NOMO-1 treated with dmso at 0.1 percent for 144 hours (cell line): ENCODE measurements around the gene OR10C1.

Source experiments
- DNase-seq: peaks from one replicate; lab custom pipeline; 2025; ENCODE audit not compliant: unreplicated experiment; lab: John Stamatoyannopoulos, UW

Gene OR10C1

DNA sequence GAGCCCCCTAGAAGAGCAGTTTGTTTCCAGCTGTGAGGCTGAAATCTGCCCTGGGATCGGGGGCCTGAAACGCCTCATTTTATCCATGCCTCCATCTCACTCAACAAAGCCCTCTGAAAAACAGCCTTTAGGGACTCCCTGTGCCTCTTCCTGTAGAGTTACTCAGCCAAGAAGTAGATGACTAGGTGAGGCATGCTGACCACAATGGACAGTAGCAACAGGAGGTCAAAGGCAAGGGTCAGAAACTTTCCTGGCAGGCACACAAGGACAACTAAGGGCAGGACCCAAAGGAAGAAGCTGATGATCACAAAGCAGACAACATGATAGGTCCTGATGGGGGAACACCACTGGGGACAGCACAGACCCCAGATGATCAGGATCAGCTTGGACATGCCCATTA, 35.9 kb downstream of the OR10C1 start:
- DNase-seq = no peak

DNA sequence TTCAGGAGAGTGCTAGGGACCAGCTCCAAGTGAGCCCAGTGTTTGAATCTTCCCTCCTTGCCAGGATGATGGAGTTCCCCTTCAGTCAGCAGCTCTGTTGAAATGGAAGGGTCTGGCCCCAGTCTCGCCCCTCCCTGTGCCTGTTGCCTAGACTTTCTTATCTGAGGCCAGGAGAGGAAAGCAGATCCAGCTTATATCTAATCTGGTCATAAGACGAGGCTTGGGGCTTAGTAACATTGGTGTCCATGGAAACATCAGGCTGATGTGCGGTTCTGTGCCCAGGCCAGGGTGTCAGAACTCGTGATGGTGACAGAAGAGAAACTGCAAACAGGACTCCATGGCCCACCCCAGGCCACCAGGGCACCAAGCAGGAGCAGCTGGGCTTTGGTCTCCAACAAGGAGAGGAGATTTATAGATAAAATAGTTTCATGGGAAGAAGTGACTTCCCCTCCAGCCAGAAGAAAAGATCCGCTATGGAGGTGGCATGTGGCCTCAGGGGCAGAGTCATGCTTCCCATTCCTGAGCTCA, 38.9 kb downstream of the OR10C1 start:
- no peak for DNase-seq

DNA sequence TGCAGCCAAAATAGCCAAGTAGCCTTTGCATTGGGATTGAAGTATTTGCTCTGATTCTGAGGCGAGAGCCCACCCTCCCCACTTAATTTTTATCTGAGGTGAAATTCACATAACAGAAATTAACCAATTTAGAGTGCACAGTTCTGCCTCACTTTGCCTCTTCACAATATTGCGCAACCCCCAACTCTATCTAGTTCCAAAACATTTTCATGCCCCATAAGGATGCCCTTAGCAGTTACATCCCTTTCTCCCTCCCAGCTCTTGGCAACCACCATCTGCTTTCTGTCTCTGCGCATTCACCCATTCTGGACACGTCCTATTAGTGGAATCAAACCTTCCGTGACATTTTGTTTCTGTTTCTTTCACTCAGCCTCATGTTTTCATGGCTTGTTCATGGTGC, 39.6 kb downstream of the OR10C1 start:
- DNase-seq = no peak

DNA sequence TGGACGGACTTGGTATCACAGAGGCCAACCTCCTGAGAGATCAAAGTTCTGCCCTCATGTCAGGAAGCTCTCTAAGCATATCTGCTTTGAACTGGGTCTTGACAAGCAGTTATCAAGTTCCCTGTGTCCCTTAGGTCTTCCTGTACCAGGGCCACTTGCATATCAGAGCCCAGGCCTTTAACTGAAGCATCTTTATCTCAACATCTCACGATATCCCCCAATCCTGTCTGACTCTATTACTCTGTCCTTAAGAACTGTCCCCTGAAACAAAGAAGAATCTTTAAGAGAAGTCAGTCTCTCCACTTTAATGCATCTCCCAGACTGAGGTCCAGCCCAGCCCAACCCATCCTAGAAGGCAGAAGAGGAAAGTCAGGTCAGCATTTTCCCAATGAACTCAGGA, 40.5 kb downstream of the OR10C1 start:
- no peak for DNase-seq

DNA sequence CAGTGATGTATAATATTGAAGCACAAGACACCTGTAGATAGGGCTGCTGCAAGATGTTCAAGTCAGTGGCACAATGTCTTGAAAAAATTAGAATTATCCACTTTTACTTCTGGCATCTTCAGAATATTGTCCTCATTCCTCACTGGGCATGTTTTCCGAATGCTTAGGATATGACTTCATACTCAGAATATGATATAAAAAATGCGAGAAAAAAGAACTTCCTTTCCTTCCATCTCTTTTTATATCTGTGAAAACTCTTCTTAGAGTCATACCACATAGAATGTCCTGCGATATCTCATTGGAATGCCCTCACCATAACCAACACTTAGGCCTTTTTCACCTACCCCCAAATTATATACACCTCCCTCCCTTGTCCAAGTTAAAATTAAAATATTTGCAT, 44.1 kb downstream of the OR10C1 start:
- DNase-seq = no peak

DNA sequence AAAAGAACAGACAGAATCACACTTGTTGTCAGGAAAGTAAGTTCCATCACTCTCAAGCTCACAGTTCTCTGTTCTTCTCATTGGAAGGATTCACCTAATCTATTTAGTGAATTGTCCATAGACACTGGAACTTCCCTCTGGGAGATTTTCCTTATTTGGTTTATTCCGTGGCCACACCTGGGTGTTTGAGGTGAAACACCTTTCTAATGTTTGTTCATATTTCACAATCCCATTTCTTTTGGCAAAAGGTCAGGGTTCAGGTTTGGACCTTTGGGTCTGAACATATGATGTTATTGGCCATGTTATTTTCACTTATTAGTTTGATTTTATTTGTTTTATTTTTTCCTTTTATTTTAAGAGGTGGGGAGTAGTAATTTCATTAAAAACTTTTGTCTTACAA, 44.6 kb downstream of the OR10C1 start:
- DNase-seq = no peak

DNA sequence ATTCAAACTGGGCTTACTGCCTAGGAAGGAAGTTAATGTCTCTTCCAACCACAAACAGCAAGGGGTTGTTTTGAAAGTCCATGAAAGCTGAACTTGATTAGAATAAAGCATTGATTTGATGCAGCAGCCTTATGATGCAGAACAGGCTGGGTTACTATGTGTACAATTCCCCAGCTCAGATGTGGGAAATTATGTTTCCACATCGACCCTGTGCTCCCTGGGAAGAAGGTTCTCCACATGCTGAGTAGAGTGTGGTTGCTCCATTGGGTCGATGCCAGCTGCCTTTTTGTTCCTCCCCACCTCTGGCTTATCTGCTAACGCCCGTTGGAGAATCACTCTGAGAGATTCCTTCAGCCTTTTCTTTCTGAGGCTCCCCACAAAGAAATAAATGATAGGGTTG, 47.5 kb downstream of the OR10C1 start:
- DNase-seq = no peak

DNA sequence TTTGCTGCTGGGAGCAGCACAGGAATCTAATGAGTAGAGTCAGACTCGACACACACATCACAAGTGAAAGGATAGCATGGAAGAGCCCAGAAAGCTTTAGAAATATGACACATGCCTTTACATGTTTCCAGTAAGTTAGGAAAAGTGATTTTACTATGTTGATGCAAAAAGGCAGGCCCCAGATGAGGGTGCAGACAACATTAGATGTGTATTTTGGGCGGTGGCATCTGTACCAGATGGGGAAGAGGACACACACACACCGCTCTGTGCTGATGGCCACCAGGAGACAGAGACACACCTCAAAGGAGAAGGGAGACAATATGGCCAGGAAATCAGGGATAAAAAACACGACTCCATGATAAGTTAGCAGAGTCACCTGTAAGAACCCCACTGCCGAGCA, 48.0 kb downstream of the OR10C1 start:
- no peak for DNase-seq

DNA sequence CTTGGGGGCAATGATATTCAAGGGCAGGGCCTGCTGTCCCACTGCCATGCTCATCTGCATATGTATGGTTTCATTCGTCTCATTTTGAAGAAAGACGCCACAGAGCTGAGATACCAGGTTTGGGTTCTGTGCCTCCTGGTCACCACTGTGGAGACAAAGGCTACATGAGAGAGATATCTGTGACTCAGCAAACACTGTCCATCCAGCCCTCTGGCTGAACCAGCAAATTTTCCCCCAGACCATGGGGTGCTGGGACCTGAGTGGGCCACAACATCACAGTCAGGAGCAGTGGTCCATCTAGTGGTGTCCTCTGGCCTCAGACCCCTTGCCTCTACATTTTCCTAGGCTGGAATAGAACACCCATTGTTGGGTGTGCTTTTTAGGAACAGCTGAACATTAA, 48.6 kb downstream of the OR10C1 start, which contains the start of gene MAS1L:
MAS1L (minus strand) TSS at position 297 of the 400 bp plus-strand sequence; CDS start at position 243, 54 bp downstream.
- DNase-seq = no peak

DNA sequence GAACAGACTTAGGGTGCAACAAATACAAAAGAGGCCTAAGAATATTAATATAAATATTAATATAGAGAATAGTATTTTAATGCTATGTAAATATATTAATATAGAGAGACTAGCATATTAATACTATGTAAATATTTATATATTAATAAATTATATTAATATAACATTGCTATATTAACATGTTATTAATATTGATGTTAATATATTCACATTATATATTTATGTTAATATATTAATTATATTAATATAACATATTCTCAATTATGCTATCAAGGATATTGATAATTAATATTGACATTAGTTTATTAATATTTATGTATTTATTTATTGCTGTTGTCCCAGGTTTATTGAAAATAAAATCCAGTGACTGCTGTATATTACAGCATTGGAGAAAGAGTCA, 49.8 kb downstream of the OR10C1 start:
- DNase-seq = no peak

DNA sequence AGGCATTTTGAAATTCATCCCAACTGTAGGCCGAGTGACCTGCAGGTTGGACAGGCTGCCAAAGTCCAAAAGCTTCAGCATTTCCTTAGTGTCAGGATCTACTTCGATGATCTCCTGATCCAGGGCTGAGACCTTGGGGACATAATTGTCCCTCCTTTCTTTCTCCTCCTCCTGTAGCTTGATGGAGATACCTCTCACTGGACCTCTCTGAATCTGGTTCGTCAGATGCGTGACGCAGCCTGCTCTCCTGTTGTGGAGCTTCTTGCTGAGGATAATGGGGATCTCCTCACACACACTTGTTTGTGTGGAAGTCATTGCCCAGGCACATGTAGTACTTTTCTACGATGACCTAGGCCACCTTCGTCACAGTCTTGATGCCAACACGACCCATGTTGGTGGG, 50.2 kb downstream of the OR10C1 start:
- no peak for DNase-seq

DNA sequence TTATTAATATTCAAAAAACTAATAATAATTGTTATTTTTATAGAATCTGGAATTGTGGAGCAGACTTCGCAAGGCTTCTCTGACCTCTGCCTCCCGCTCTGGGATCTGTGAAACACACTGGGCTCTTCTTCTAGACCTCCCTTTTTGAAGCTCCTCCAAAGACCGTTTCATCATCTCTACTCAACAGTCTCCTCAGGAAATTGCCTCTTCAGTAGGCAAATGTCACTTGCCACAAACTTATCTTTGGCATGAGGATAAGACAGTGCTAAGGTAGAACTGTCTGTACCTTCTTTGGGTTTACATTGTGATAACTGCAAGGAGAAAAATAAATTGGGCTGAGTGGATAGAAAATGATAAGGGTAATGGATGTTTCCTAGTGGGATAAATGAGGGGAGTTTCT, 50.9 kb downstream of the OR10C1 start:
- no peak for DNase-seq

DNA sequence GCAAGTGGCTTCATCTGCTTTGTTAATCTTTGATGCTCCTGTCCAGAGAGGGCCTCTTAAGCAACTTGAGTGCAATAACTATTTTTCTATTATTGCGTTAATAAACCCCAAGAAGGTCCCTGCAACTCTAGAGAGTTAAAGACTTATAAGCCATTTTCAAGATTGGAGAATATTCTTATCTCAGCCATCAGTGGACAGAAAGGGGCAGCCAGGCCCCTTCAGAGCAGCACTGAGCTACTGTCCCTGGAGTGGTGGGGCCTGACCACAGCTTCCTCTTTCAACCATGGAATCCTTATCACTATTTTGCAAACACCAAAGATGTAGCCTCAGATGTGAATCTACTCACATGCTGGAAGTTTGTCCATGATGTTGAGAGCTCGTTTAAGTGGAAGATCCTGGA, 51.4 kb downstream of the OR10C1 start:
- DNase-seq = no peak
